A549 (cell line): Measurements from ENCODE around the gene HDGFL2.

Experiments used
- CEBPB ChIP-seq, 2 experiments: fragments of >200 bp in 1 of 2; sonication (Bioruptor Twin) in 1 of 2; formaldehyde crosslinking in 1 of 2; IDR thresholded peaks; 2 replicates each; pipeline ENCODE4 v1.6.1; 2012 to 2016
- EHMT2 ChIP-seq: fragments of 200-600 bp; sonication (generic); IDR thresholded peaks from 2 replicates; pipeline ENCODE4 v1.6.1; 2016; ENCODE audit warnings: antibody characterized with exemption, low read depth, mild to moderate bottlenecking, moderate library complexity
- EP300 ChIP-seq, 2 experiments: fragments of >200 bp; sonication (Bioruptor Twin); formaldehyde crosslinking; IDR thresholded peaks; 2 replicates in 1 of 2; 3 replicates in 1 of 2; pipeline ENCODE4 v1.6.1; 2016 to 2017
- HEYL ChIP-seq: fragments of 250-450 bp; sonication (Bioruptor Pico); IDR thresholded peaks from 2 replicates; pipeline ENCODE4 v1.8.0; 2021; ENCODE audit warnings: mild to moderate bottlenecking, moderate library complexity
- HOXA7 ChIP-seq: fragments of 250-450 bp; sonication (Bioruptor Pico); IDR thresholded peaks from 2 replicates; pipeline ENCODE4 v1.5.0; 2020; ENCODE audit warnings: mild to moderate bottlenecking, moderate library complexity
- HOXB5 ChIP-seq: fragments of 250-450 bp; sonication (Bioruptor Pico); IDR thresholded peaks from 2 replicates; pipeline ENCODE4 v1.5.0; 2020; ENCODE audit warnings: mild to moderate bottlenecking, moderate library complexity
- MAZ ChIP-seq: fragments of 150-350 bp; IDR thresholded peaks from 2 replicates; pipeline ENCODE4 v1.6.1; 2014; ENCODE audit warnings: antibody characterized with exemption, low read depth, low read length, borderline replicate concordance
- POLR2A ChIP-seq: IDR thresholded peaks from 2 replicates; pipeline ENCODE4 v1.6.1; 2012; ENCODE audit warnings: mild to moderate bottlenecking, low read length
- TF ChIP-seq, protein P1 (sequence below): fragments of 150-350 bp; IDR thresholded peaks from 2 replicates; pipeline ENCODE4 v1.6.1; 2014; ENCODE audit warnings: low read depth, mild to moderate bottlenecking, low read length
- TF ChIP-seq, protein P2 (sequence below): fragments of >200 bp; sonication (Bioruptor Twin); formaldehyde crosslinking; IDR thresholded peaks from 3 replicates; pipeline ENCODE4 v1.5.1; 2016
- TF ChIP-seq, protein P3 (sequence below): fragments of 450-650 bp; IDR thresholded peaks from 2 replicates; pipeline ENCODE4 v1.6.1; 2014; ENCODE audit warnings: antibody characterized with exemption
- TF ChIP-seq, protein P4 (sequence below): IDR thresholded peaks from 2 replicates; pipeline ENCODE4 v1.6.1; 2012; ENCODE audit warnings: low read depth, borderline replicate concordance

DNA sequence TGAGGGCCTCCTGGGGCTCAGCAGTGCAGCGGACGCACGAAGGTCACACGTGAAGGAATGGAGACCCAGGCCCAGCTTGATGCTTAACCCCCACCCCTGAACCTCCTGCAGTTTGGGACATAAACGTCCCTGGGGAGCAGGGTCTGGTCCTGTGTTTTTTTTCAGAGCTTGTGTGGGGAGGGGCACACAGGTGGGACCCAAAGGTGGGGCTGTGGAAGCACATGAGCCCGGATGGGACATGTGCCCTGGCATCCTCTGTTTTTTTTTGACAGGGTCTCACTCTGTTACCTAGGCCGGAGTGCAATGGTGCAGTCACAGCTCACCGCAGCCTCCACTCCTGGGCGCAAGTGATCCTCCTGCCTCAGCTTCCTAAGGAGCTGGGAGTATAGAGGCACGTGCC, 35.0 kb upstream of the HDGFL2 start:
- TF ChIP-seq, protein P1, sequence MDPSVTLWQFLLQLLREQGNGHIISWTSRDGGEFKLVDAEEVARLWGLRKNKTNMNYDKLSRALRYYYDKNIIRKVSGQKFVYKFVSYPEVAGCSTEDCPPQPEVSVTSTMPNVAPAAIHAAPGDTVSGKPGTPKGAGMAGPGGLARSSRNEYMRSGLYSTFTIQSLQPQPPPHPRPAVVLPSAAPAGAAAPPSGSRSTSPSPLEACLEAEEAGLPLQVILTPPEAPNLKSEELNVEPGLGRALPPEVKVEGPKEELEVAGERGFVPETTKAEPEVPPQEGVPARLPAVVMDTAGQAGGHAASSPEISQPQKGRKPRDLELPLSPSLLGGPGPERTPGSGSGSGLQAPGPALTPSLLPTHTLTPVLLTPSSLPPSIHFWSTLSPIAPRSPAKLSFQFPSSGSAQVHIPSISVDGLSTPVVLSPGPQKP: no peak
- TF ChIP-seq, protein P2, sequence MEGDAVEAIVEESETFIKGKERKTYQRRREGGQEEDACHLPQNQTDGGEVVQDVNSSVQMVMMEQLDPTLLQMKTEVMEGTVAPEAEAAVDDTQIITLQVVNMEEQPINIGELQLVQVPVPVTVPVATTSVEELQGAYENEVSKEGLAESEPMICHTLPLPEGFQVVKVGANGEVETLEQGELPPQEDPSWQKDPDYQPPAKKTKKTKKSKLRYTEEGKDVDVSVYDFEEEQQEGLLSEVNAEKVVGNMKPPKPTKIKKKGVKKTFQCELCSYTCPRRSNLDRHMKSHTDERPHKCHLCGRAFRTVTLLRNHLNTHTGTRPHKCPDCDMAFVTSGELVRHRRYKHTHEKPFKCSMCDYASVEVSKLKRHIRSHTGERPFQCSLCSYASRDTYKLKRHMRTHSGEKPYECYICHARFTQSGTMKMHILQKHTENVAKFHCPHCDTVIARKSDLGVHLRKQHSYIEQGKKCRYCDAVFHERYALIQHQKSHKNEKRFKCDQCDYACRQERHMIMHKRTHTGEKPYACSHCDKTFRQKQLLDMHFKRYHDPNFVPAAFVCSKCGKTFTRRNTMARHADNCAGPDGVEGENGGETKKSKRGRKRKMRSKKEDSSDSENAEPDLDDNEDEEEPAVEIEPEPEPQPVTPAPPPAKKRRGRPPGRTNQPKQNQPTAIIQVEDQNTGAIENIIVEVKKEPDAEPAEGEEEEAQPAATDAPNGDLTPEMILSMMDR: no peak
- TF ChIP-seq HOXA7 (CRISPR knock-in tag): no peak
- no peak for TF ChIP-seq EHMT2
- TF ChIP-seq POLR2A: no peak
- TF ChIP-seq, protein P3, sequence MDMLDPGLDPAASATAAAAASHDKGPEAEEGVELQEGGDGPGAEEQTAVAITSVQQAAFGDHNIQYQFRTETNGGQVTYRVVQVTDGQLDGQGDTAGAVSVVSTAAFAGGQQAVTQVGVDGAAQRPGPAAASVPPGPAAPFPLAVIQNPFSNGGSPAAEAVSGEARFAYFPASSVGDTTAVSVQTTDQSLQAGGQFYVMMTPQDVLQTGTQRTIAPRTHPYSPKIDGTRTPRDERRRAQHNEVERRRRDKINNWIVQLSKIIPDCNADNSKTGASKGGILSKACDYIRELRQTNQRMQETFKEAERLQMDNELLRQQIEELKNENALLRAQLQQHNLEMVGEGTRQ: no peak
- TF ChIP-seq, protein P4, sequence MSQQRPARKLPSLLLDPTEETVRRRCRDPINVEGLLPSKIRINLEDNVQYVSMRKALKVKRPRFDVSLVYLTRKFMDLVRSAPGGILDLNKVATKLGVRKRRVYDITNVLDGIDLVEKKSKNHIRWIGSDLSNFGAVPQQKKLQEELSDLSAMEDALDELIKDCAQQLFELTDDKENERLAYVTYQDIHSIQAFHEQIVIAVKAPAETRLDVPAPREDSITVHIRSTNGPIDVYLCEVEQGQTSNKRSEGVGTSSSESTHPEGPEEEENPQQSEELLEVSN: no peak
- no peak for TF ChIP-seq HOXB5 (CRISPR knock-in tag)
- TF ChIP-seq MAZ: no peak
- no peak for TF ChIP-seq HEYL (CRISPR knock-in tag)
- no peak for TF ChIP-seq CEBPB (IDR thresholded peaks at IDR 0.05)
- TF ChIP-seq EP300 (IDR thresholded peaks at IDR 0.05): no peak
